Loucy (cell line): ENCODE data around the gene MYH9.

Experiments used
- H2AFZ ChIP-seq: fragments of 200-600 bp; sonication (generic); 2 replicates; pipeline ENCODE4 v1.6.0; 2016; ENCODE audit warnings: antibody characterized with exemption, mild to moderate bottlenecking, low read length, moderate library complexity
- H3F3A ChIP-seq: fragments of 200-600 bp; 2 replicates; pipeline ENCODE4 v1.6.0; 2016; ENCODE audit warnings: antibody characterized with exemption, low read depth, mild to moderate bottlenecking
- H3K27me3 ChIP-seq: fragments of 200-600 bp; sonication (generic); 2 replicates; pipeline ENCODE4 v1.6.1; 2014; ENCODE audit warnings: low read length, mild to moderate bottlenecking; ENCODE audit not compliant: insufficient read depth, poor library complexity, severe bottlenecking
- H3K36me3 ChIP-seq: fragments of 200-600 bp; sonication (generic); 2 replicates; pipeline ENCODE4 v1.6.1; 2016; ENCODE audit warnings: low read length; ENCODE audit not compliant: insufficient read depth
- H3K4me1 ChIP-seq: fragments of 200-600 bp; sonication (generic); 2 replicates; pipeline ENCODE4 v1.5.1; 2014; ENCODE audit warnings: low read length, mild to moderate bottlenecking; ENCODE audit not compliant: insufficient read depth, poor library complexity, severe bottlenecking
- H3K4me2 ChIP-seq: fragments of 200-600 bp; sonication (generic); 2 replicates; pipeline ENCODE4 v1.6.0; 2014; ENCODE audit warnings: antibody characterized with exemption, low read length, low read depth, mild to moderate bottlenecking; ENCODE audit not compliant: poor library complexity, severe bottlenecking
- H3K4me3 ChIP-seq: fragments of 200-600 bp; sonication (generic); 2 replicates; pipeline ENCODE4 v1.5.1; 2014; ENCODE audit warnings: low read length, mild to moderate bottlenecking, mixed read lengths; ENCODE audit not compliant: poor library complexity, severe bottlenecking
- H3K79me2 ChIP-seq: fragments of 200-600 bp; sonication (generic); 2 replicates; pipeline ENCODE4 v1.6.1; 2014; ENCODE audit warnings: low read length; ENCODE audit not compliant: insufficient read depth
- H3K9ac ChIP-seq: fragments of 200-600 bp; sonication (generic); 2 replicates; pipeline ENCODE4 v1.6.0; 2014; ENCODE audit warnings: mild to moderate bottlenecking, low read depth, low read length, moderate library complexity; ENCODE audit not compliant: poor library complexity, severe bottlenecking
- H3K9me2 ChIP-seq: fragments of 200-600 bp; sonication (generic); replicated peaks from 2 replicates; pipeline ENCODE4 v1.6.1; 2016; ENCODE audit warnings: low read depth, low read length, mixed read lengths
- H3K9me3 ChIP-seq: fragments of 200-600 bp; sonication (generic); 2 replicates; pipeline ENCODE4 v1.6.1; 2014; ENCODE audit warnings: mild to moderate bottlenecking, antibody characterized with exemption, low read length, low read depth; ENCODE audit not compliant: insufficient read depth
- H4K20me1 ChIP-seq: fragments of 200-600 bp; sonication (generic); 2 replicates; pipeline ENCODE4 v1.6.0; 2014; ENCODE audit warnings: antibody characterized with exemption, low read length, mild to moderate bottlenecking; ENCODE audit not compliant: insufficient read depth, poor library complexity, severe bottlenecking
- EZH2phosphoT487 ChIP-seq: fragments of 200-600 bp; IDR thresholded peaks from 2 replicates; pipeline ENCODE4 v1.6.1; 2018; ENCODE audit warnings: antibody characterized with exemption, mild to moderate bottlenecking, moderate library complexity, borderline replicate concordance
- TF ChIP-seq, protein P1 (sequence below): fragments of 200-600 bp; sonication (generic); conservative IDR thresholded peaks from 2 replicates; pipeline ENCODE4 v1.5.1; 2014; ENCODE audit warnings: mild to moderate bottlenecking, antibody characterized with exemption, low read length

The MYH9 gene

DNA sequence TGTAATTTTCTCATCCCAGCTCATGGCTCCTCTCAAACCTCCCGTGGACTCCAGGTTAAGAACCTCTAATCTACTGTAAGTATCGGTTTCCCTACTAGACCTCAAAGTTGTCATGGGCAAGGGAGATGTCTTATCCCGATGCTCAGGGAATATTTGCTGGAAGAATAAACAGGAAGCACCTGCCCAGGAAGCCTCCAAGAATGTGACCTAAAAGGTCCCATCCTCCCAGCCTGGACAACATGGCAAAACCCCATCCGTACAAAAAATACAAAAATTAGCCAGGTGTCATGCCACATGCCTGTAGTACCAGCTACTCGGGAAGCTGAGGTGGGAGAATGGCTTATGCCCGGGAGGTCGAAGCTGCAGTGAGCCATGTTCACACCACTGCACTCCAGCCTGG is 72.4 kb downstream of the MYH9 start:
- Histone ChIP-seq H3F3A (no peaks in the 10 kb centered on the region), H2AFZ (no peak overlapping the region), H3K79me2 (no peaks in the 10 kb centered on the region), H3K9me3 (no peaks in the 10 kb centered on the region), H4K20me1 (peaks cover 3% of the 10 kb centered on the region), H3K36me3 (peaks cover 96% of the 10 kb centered on the region), H3K4me1 (no peaks in the 10 kb centered on the region), H3K4me3 (no peak overlapping the region), H3K4me2 (no peak overlapping the region), H3K27me3 (no peaks in the 10 kb centered on the region), H3K9me2 (no peaks in the 10 kb centered on the region), H3K9ac (no peak overlapping the region)
- TF ChIP-seq, protein P1, sequence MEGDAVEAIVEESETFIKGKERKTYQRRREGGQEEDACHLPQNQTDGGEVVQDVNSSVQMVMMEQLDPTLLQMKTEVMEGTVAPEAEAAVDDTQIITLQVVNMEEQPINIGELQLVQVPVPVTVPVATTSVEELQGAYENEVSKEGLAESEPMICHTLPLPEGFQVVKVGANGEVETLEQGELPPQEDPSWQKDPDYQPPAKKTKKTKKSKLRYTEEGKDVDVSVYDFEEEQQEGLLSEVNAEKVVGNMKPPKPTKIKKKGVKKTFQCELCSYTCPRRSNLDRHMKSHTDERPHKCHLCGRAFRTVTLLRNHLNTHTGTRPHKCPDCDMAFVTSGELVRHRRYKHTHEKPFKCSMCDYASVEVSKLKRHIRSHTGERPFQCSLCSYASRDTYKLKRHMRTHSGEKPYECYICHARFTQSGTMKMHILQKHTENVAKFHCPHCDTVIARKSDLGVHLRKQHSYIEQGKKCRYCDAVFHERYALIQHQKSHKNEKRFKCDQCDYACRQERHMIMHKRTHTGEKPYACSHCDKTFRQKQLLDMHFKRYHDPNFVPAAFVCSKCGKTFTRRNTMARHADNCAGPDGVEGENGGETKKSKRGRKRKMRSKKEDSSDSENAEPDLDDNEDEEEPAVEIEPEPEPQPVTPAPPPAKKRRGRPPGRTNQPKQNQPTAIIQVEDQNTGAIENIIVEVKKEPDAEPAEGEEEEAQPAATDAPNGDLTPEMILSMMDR: no peak
- no peak for TF ChIP-seq EZH2phosphoT487

GRCh38 chr22:36311386-36312085 is 76.2 kb downstream of the MYH9 start:
- H3K4me2 ChIP-seq: no peak overlapping the region
- no peaks in the 10 kb centered on the region for H3K9me2 ChIP-seq
- H3K79me2 ChIP-seq: no peaks in the 10 kb centered on the region
- H3F3A ChIP-seq: no peaks in the 10 kb centered on the region
- TF ChIP-seq EZH2phosphoT487: no peak
- TF ChIP-seq, protein P1: no peak
- H3K9ac ChIP-seq: no peak overlapping the region
- no peak overlapping the region for H2AFZ ChIP-seq
- H3K27me3 ChIP-seq: no peaks in the 10 kb centered on the region
- peaks cover 6% of the 10 kb centered on the region for H4K20me1 ChIP-seq
- no peaks in the 10 kb centered on the region for H3K9me3 ChIP-seq
- no peak overlapping the region for H3K4me3 ChIP-seq
- H3K36me3 ChIP-seq: peaks cover 96% of the 10 kb centered on the region
- H3K4me1 ChIP-seq: no peaks in the 10 kb centered on the region

- Histone ChIP-seq H3K79me2 (no peaks in the 10 kb centered on the region), H3K4me2 (no peak overlapping the region), H3K36me3 (peaks cover 99% of the 10 kb centered on the region), H3K4me1 (no peaks in the 10 kb centered on the region), H3K4me3 (no peak overlapping the region), H3K9me3 (no peaks in the 10 kb centered on the region), H2AFZ (no peak overlapping the region), H3F3A (no peaks in the 10 kb centered on the region), H3K9ac (no peak overlapping the region), H3K27me3 (no peaks in the 10 kb centered on the region), H3K9me2 (no peaks in the 10 kb centered on the region), H4K20me1 (peaks cover 6% of the 10 kb centered on the region)
- TF ChIP-seq EZH2phosphoT487: no peak
- TF ChIP-seq, protein P1: no peak
These were observed 78.9 kb downstream of the MYH9 start for GRCh38 chr22:36308880-36309279.
